Globus pallidus (tissue), 1 donor: ENCODE measurements around the gene HP.
A peak's percentile ranks its signal among the peaks of the same experiment; 100 is the strongest.
"Not testable (repeated sequence)": the region's sequence is repeated elsewhere in the genome, so short reads cannot be mapped to it uniquely, and the experiment has no call there.

Experiments used
- DNase-seq: peaks from one replicate; pipeline ENCODE4 v3.0.0-alpha.2; 2015; ENCODE audit warnings: low spot score

The HP gene

GRCh38 chr16:72043058-72043457, 11.2 kb upstream of the HP start:
- DNase-seq, result no peak

- no peak for DNase-seq
Measured at GRCh38 chr16:72043539-72043938, 10.8 kb upstream of the HP start.

DNA sequence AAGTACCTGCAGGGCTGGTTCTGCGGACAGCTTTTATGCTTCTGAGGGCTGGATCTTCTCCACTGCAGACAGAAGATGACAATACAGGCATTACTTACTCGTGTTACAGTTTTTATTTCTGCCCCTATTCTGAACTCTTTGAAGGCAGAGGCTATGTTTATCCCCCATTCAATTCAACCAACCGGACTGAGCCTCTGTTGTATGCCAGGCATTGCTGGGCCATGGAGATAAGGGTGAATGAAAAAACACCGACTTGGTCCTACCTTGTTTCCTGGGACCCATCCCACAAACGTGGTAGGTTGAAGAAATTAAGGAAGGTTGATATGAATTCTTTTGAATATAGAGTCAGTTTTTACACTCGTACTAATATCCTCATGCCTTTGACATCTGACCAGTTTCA, 10.0 kb upstream of the HP start:
- DNase-seq, result no peak

GRCh38 chr16:72044825-72045359, 9.4 kb upstream of the HP start:
- DNase-seq, result no peak

- DNase-seq, result no peak
Measured at GRCh38 chr16:72049110-72049509, 5.2 kb upstream of the HP start.

GRCh38 chr16:72050769-72051464, 3.4 kb upstream of the HP start:
- DNase-seq, result no peak

DNA sequence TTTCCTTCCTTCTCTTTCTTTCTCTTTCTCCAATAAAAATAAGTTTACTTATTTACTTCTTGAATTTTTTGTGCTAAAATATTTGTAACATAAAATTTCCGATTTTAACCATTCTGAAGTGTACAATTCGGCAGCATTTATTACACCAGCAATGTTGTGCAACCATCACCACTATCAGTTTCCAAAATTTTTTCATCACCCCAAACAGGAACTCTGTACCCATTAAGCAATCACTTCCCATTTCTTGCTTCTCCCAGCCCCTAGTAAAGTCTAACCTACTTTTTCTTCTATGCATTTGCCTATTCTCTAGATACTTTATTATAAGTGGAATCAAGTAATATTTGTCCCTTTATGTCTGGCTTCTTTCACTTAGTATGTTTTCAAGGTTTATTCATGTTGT, 2.5 kb upstream of the HP start:
- no peak for DNase-seq

GRCh38 chr16:72055911-72056310, 1.6 kb downstream of the HP start:
- no peak for DNase-seq

GRCh38 chr16:72057313-72057712, 3.0 kb downstream of the HP start:
- not testable (repeated sequence) for DNase-seq

- not testable (repeated sequence) for DNase-seq
Measured at GRCh38 chr16:72059060-72059459, 4.8 kb downstream of the HP start.

DNA sequence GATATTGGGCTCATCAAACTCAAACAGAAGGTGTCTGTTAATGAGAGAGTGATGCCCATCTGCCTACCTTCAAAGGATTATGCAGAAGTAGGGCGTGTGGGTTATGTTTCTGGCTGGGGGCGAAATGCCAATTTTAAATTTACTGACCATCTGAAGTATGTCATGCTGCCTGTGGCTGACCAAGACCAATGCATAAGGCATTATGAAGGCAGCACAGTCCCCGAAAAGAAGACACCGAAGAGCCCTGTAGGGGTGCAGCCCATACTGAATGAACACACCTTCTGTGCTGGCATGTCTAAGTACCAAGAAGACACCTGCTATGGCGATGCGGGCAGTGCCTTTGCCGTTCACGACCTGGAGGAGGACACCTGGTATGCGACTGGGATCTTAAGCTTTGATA, 6.1 kb downstream of the HP start:
- DNase-seq, result no peak

DNA sequence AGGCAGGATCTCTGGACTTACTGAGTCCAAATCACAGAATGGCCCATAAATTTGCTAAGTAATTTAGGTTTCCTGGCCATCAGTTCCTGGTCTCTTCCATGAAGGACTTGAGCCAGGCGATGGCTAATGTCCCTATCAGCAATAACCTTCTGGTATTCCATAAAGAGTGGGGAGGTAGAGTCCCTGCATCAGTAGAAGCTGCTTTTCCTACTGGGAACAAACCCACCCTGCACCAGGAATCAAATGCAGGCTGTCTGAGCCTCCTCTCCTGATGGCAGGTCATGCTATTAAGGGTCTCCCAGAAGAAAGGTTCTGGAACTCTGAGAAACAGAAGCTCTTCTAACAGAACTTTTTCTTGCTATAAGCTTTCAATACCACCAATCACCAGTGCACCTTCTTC, 7.3 kb downstream of the HP start:
- no peak for DNase-seq

GRCh38 chr16:72064361-72064894, 10.1 kb downstream of the HP start:
- DNase-seq, result no peak

DNA sequence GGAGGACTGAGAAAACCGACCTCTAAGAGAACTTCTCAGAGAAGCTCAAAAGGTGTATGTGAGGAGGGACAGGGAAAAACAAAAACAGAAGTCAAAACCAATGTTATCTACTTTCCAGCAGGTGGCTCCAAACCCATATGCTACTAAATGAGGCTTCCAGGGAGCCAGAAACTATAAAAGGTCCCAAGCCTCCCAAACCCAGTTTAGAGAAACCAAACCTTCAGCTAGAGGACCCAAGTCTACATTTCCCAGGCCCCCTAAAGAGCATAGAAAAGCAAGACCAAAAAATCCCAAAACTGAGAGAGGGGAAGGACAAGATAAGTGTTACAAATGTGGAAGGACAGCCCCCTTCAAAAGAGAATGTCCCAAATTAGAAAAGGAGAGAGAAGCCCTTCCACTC, 12.4 kb downstream of the HP start:
- DNase-seq, result peak; percentile 64

DNA sequence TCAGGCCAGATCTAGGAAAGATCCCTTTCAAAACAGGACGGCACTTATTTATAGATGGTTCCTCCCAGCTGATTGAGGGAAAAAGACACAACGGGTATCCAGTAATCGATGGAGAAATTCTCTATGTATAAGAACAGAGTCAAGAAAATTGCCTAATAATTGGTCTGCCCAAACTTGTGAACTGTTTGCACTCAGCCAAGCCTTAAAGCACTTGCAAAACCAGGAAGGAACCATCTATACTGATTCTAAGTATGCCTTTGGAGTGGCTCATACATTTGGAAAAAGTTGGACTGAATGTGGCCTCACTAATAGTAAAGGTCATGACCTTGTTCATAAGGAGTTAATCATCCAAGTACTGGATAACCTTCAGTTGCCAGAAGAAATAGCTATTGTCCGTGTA, 14.6 kb downstream of the HP start:
- DNase-seq, result no peak

- DNase-seq, result peak; percentile 56
Measured at GRCh38 chr16:72072514-72073342, 18.4 kb downstream of the HP start.

- peak; percentile 74 for DNase-seq
Measured at GRCh38 chr16:72073560-72074230, 19.4 kb downstream of the HP start.

GRCh38 chr16:72075067-72075466, 20.8 kb downstream of the HP start:
- not testable (repeated sequence) for DNase-seq

- not testable (repeated sequence) for DNase-seq
Measured at GRCh38 chr16:72076991-72077706, 22.8 kb downstream of the HP start.

DNA sequence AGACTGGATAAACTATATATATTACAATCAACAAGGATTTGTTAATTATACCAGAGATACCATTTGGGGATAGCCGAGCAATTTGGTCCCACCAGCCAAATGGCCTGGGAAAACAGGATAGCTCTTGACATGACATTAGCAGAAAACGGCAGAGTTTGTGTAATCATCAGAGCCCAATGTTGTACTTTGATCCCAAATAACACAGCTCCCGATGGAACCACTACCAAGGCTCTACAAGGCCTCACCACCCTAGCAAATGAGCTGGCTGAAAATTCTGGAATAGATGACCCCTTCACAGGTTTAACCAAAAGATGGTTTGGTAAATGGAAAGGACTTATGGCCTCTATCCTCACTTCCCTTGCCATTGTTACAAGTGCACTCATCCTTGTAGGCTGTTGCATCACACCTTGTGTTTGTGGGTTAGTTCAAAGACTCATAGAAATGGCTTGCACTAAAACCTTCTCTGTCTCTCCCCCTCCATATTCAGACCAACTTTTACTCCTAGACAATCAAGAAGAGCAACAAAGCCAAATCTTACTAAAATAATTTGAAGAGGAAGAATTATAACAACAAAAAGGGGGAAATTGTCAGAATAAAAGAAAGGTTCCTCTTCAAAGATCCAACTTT, 29.6 kb downstream of the HP start:
- no peak for DNase-seq

GRCh38 chr16:72084445-72084844, 30.1 kb downstream of the HP start:
- DNase-seq, result no peak
